ENCODE data around the gene EFNA5.

GRCh38 chr5:107522456-107522855 is 148.3 kb downstream of the EFNA5 start:
- TF ChIP-seq EZH2 (IDR thresholded peaks at IDR 0.05) (no peak), POLR2AphosphoS5 (IDR thresholded peaks at IDR 0.05; ENCODE audit: borderline replicate concordance, low read depth, low read length) (no peak), FOXP2 (optimal IDR thresholded peaks at IDR 0.05; ENCODE audit: control extremely low read depth, extremely low read length, insufficient read depth) (no peak)

Data from SK-N-MC (cell line).